ENCODE data around the gene BCL7A.
"Not testable (repeated sequence)": the region's sequence is repeated elsewhere in the genome, so short reads cannot be mapped to it uniquely, and the experiment has no call there.

BCL7A gene

GRCh38 chr12:122048151-122048550 is 26.5 kb downstream of the BCL7A start:
- intact Hi-C loops (cut with DNase I): no loop called here
- no peak for DNase-seq

GRCh38 chr12:122049827-122050226 is 28.1 kb downstream of the BCL7A start:
- intact Hi-C loops (cut with DNase I): no loop called here
- DNase-seq: no peak

- intact Hi-C loops (cut with DNase I): no loop called here
- DNase-seq: peak in 1 of 10 donors; percentile 57
These were observed 29.0 kb downstream of the BCL7A start for GRCh38 chr12:122050706-122051105.

GRCh38 chr12:122051231-122051876 is 29.7 kb downstream of the BCL7A start:
- intact Hi-C loops (cut with DNase I): no loop called here

GRCh38 chr12:122052285-122052684 is 30.6 kb downstream of the BCL7A start:
- no peak for DNase-seq
- intact Hi-C loops (cut with DNase I): no loop called here

More at GRCh38 chr12:122051231-122051876, 29.7 kb downstream of the BCL7A start:
- peak in 1 of 10 donors; percentile 78 for DNase-seq

GRCh38 chr12:122054842-122055520 is 33.3 kb downstream of the BCL7A start:
- intact Hi-C loops (cut with DNase I): loop anchor here (1.0 kb wide), 1 partner anchor 68 kb away; no protein-coding TSS in a partner anchor
- DNase-seq: peak in 1 of 10 donors; percentile 74

- intact Hi-C loops (cut with DNase I); DNase-seq: not testable (repeated sequence)
These were observed 34.7 kb downstream of the BCL7A start for GRCh38 chr12:122056406-122056805.

- intact Hi-C loops (cut with DNase I): no loop called here
- peak in 1 of 10 donors; percentile 74 for DNase-seq
These were observed 35.5 kb downstream of the BCL7A start for GRCh38 chr12:122057007-122057735.

- DNase-seq: peak in 1 of 10 donors; percentile 59
- intact Hi-C loops (cut with DNase I): no loop called here
These were observed 36.1 kb downstream of the BCL7A start for GRCh38 chr12:122057769-122058168.

GRCh38 chr12:122058549-122059149 is 37.0 kb downstream of the BCL7A start:
- intact Hi-C loops (cut with DNase I): no loop called here
- DNase-seq: peak in 1 of 10 donors; percentile 63

GRCh38 chr12:122059203-122059960 is 37.7 kb downstream of the BCL7A start:
- intact Hi-C loops (cut with DNase I): no loop called here
- DNase-seq: no peak

- no peak for DNase-seq
- intact Hi-C loops (cut with DNase I): no loop called here
These were observed 38.4 kb downstream of the BCL7A start for GRCh38 chr12:122060081-122060501.

GRCh38 chr12:122061253-122061652 is 39.6 kb downstream of the BCL7A start:
- DNase-seq: no peak
- intact Hi-C loops (cut with DNase I): no loop called here

GRCh38 chr12:122062832-122063693 is 41.4 kb downstream of the BCL7A start:
- peak in 1 of 10 donors; percentile 68 for DNase-seq
- intact Hi-C loops (cut with DNase I): no loop called here

- peak in 1 of 10 donors; percentile 66 for DNase-seq
- intact Hi-C loops (cut with DNase I): no loop called here
These were observed 42.0 kb downstream of the BCL7A start for GRCh38 chr12:122063694-122064024.

- peak in 9 of 10 donors; percentile 62 to 97 (median 75) for DNase-seq
- intact Hi-C loops (cut with DNase I): no loop called here
These were observed 42.5 kb downstream of the BCL7A start for GRCh38 chr12:122064025-122064777.

GRCh38 chr12:122064780-122065588 is 43.3 kb downstream of the BCL7A start:
- intact Hi-C loops (cut with DNase I): no loop called here
- peak in 2 of 10 donors; percentile 50 to 77 for DNase-seq

- intact Hi-C loops (cut with DNase I): no loop called here
These were observed 45.9 kb downstream of the BCL7A start for GRCh38 chr12:122067548-122067947.

More at GRCh38 chr12:122067548-122067947, 45.9 kb downstream of the BCL7A start:
- peak in 2 of 10 donors; percentile 22 to 75 for DNase-seq
